OCI-LY1 (cell line): ENCODE measurements around the gene EPHA4.

Experiments used
- H2AFZ ChIP-seq: fragments of 200-600 bp; sonication (generic), shearing (Covaris generic); 2 replicates; pipeline ENCODE4 v1.6.0; 2014; ENCODE audit warnings: antibody characterized with exemption, mild to moderate bottlenecking, low read length
- H3F3A ChIP-seq: fragments of 200-600 bp; sonication (generic), shearing (Covaris generic); 2 replicates; pipeline ENCODE4 v1.6.0; 2014; ENCODE audit warnings: mild to moderate bottlenecking, antibody characterized with exemption, low read length, moderate library complexity; ENCODE audit not compliant: insufficient read depth
- H3K27ac ChIP-seq: fragments of 200-600 bp; sonication (generic); 2 replicates; pipeline ENCODE4 v1.5.1; 2014; ENCODE audit warnings: low read length, mixed run types, mild to moderate bottlenecking, low read depth; ENCODE audit not compliant: poor library complexity, severe bottlenecking
- H3K27me3 ChIP-seq: fragments of 200-600 bp; sonication (generic); 2 replicates; pipeline ENCODE4 v1.6.0; 2014; ENCODE audit warnings: antibody characterized with exemption, mild to moderate bottlenecking, low read length, moderate library complexity; ENCODE audit not compliant: insufficient read depth
- H3K36me3 ChIP-seq: fragments of 200-600 bp; sonication (generic); 2 replicates; pipeline ENCODE4 v1.6.1; 2014; ENCODE audit warnings: mild to moderate bottlenecking, antibody characterized with exemption, low read length, moderate library complexity, mixed read lengths; ENCODE audit not compliant: insufficient read depth
- H3K4me1 ChIP-seq: fragments of 200-600 bp; sonication (generic); 2 replicates; pipeline ENCODE4 v1.5.1; 2014; ENCODE audit warnings: mild to moderate bottlenecking, low read length, moderate library complexity; ENCODE audit not compliant: insufficient read depth, severe bottlenecking
- H3K4me2 ChIP-seq: fragments of 200-600 bp; sonication (generic), shearing (Covaris generic); 2 replicates; pipeline ENCODE4 v1.6.1; 2014; ENCODE audit warnings: low read length
- H3K4me3 ChIP-seq: fragments of 200-600 bp; sonication (generic); 2 replicates; pipeline ENCODE4 v1.5.1; 2014; ENCODE audit warnings: low read length, low read depth, mild to moderate bottlenecking, mixed read lengths; ENCODE audit not compliant: poor library complexity, severe bottlenecking
- H3K79me2 ChIP-seq: fragments of 200-600 bp; shearing (Covaris generic); 2 replicates; pipeline ENCODE4 v1.6.1; 2016; ENCODE audit warnings: mixed run types, low read length, mixed read lengths; ENCODE audit not compliant: insufficient read depth
- H3K9ac ChIP-seq: fragments of 200-600 bp; sonication (generic), shearing (Covaris generic); 2 replicates; pipeline ENCODE4 v1.6.1; 2014; ENCODE audit warnings: mild to moderate bottlenecking, low read length, mixed read lengths
- H3K9me2 ChIP-seq: fragments of 200-600 bp; sonication (generic), shearing (Covaris generic); 2 replicates; pipeline ENCODE4 v1.6.1; 2014; ENCODE audit warnings: low read depth, mild to moderate bottlenecking, low read length, mixed read lengths
- H3K9me3 ChIP-seq: fragments of 200-600 bp; shearing (Covaris generic); 2 replicates; pipeline ENCODE4 v1.6.1; 2014; ENCODE audit warnings: low read length, mixed read lengths
- H4K20me1 ChIP-seq: fragments of 200-600 bp; sonication (generic), shearing (Covaris generic); 2 replicates; pipeline ENCODE4 v1.6.0; 2016; ENCODE audit warnings: mild to moderate bottlenecking, low read length; ENCODE audit not compliant: insufficient read depth
- CTCF ChIP-seq: fragments of 200-600 bp; sonication (generic), shearing (Covaris generic); IDR thresholded peaks from 2 replicates; pipeline ENCODE4 v1.5.1; 2017; ENCODE audit warnings: mild to moderate bottlenecking, antibody characterized with exemption, low read length, moderate library complexity, mixed read lengths
- EZH2 ChIP-seq: fragments of 200-600 bp; sonication (generic), shearing (Covaris generic); IDR thresholded peaks from 2 replicates; pipeline ENCODE4 v1.8.0; 2017; ENCODE audit warnings: borderline replicate concordance, mixed run types, mild to moderate bottlenecking, antibody characterized with exemption, low read length, moderate library complexity, mixed read lengths

EPHA4 gene

GRCh38 chr2:221444106-221444505 is 128.0 kb downstream of the EPHA4 start:
- Histone ChIP-seq H3K9me3 (no peaks in the 10 kb centered on the region), H3K9ac (no peak overlapping the region), H2AFZ (no peak overlapping the region), H3K36me3 (no peaks in the 10 kb centered on the region), H3K27ac (no peak overlapping the region), H3F3A (no peaks in the 10 kb centered on the region), H3K4me2 (no peak overlapping the region), H3K79me2 (no peaks in the 10 kb centered on the region), H3K4me1 (no peaks in the 10 kb centered on the region), H3K4me3 (no peak overlapping the region), H3K9me2 (no peaks in the 10 kb centered on the region), H3K27me3 (no peaks in the 10 kb centered on the region), H4K20me1 (no peaks in the 10 kb centered on the region)
- TF ChIP-seq EZH2 (no peak), CTCF (no peak)

- Histone ChIP-seq H3K4me3 (no peak overlapping the region), H3K27me3 (no peaks in the 10 kb centered on the region), H3K27ac (no peak overlapping the region), H3K9me3 (no peaks in the 10 kb centered on the region), H3K36me3 (no peaks in the 10 kb centered on the region), H2AFZ (no peak overlapping the region), H3K79me2 (no peaks in the 10 kb centered on the region), H4K20me1 (no peaks in the 10 kb centered on the region), H3K9me2 (no peaks in the 10 kb centered on the region), H3F3A (no peaks in the 10 kb centered on the region), H3K4me1 (no peaks in the 10 kb centered on the region), H3K4me2 (no peak overlapping the region), H3K9ac (no peak overlapping the region)
- TF ChIP-seq CTCF (no peak), EZH2 (no peak)
Observed at GRCh38 chr2:221443645-221444044, 128.5 kb downstream of the EPHA4 start.

GRCh38 chr2:221442128-221442527 is 130.0 kb downstream of the EPHA4 start:
- H2AFZ ChIP-seq = no peak overlapping the region
- no peaks in the 10 kb centered on the region for H3K4me1 ChIP-seq
- H3K4me2 ChIP-seq = no peak overlapping the region
- no peak overlapping the region for H3K27ac ChIP-seq
- no peaks in the 10 kb centered on the region for H3K9me3 ChIP-seq
- no peak overlapping the region for H3K4me3 ChIP-seq
- no peaks in the 10 kb centered on the region for H3K27me3 ChIP-seq
- H3F3A ChIP-seq = no peaks in the 10 kb centered on the region
- H4K20me1 ChIP-seq = no peaks in the 10 kb centered on the region
- no peaks in the 10 kb centered on the region for H3K9me2 ChIP-seq
- H3K79me2 ChIP-seq = no peaks in the 10 kb centered on the region
- no peak overlapping the region for H3K9ac ChIP-seq
- TF ChIP-seq EZH2 (no peak), CTCF (no peak)
- no peaks in the 10 kb centered on the region for H3K36me3 ChIP-seq
